HepG2 (cell line): ENCODE data around the gene EEF1AKMT3. TPM values are rescaled to one million over a fixed set of nuclear protein-coding genes. Genes with fewer than 3 reads are reported as not detected.
A peak's percentile ranks its signal among the peaks of the same experiment; 100 is the strongest.

ENCODE experiments used
- ATAC-seq: fragments of 200-7000 bp; cut with Tn5 transposase; 3 replicates; pipeline ENCODE4 v1.9.1; 2020; ENCODE audit warnings: mild to moderate bottlenecking, moderate library complexity
- BruUV-seq: library from RNA; stranded (reverse); fragments of 400-500 nt; replicated peaks from 2 replicates; lab custom pipeline; 2021; lab: Mats Ljungman, UMichigan
- CTCF ChIA-PET: fragments of 300-600 bp; formaldehyde crosslinking; extraction: SDS; loops from one replicate; lab custom pipeline; 2021; ENCODE audit warnings: low total read pairs, inconsistent platforms, low intra/inter-chr PET ratio; lab: Yijun Ruan, JAX
- POLR2A ChIA-PET: fragments of 350-600 bp; sonication (Branson Sonifier 250); formaldehyde crosslinking; loops from one replicate; lab custom pipeline; 2020; ENCODE audit warnings: antibody characterized with exemption, inconsistent platforms; lab: Yijun Ruan, JAX
- DNase-seq: peaks from one replicate; pipeline ENCODE4 v3.0.0-alpha.2; 2015; ENCODE audit warnings: low spot score
- FAIRE-seq: peaks from 3 replicates; lab custom pipeline; 2011; peaks lifted over from hg19 to GRCh38; lab: Jason Lieb, UNC
- H2AFZ ChIP-seq: one replicate; pipeline ENCODE4 v1.6.1; 2011; ENCODE audit warnings: low read length, inconsistent platforms
- H3K27ac ChIP-seq: fragments of 300-600 bp; 3 replicates; pipeline ENCODE4 v1.8.0; 2011; ENCODE audit warnings: mixed run types, mild to moderate bottlenecking, mixed read lengths, low read length, inconsistent platforms; ENCODE audit not compliant: insufficient read depth; ENCODE audit errors: extremely low read length
- H3K27me3 ChIP-seq, 2 experiments: fragments of 200-600 bp in 1 of 2; 2 replicates in 1 of 2; 3 replicates in 1 of 2; pipeline versions ENCODE4 v1.6.0 to v1.8.0; 2011; ENCODE audit warnings: low read length in 2 of 2, mild to moderate bottlenecking in 2 of 2, moderate library complexity in 2 of 2, inconsistent platforms in 1 of 2; ENCODE audit not compliant: insufficient read depth in 2 of 2, control insufficient read depth in 1 of 2
- H3K36me3 ChIP-seq, 2 experiments: fragments of 200-600 bp in 1 of 2; replicated peaks in 1 of 2; 2 replicates in 1 of 2; 3 replicates in 1 of 2; pipeline versions ENCODE4 v1.5.1 to v1.8.0; 2011; ENCODE audit warnings: low read length in 2 of 2, inconsistent platforms in 1 of 2; ENCODE audit not compliant: insufficient read depth in 2 of 2, control insufficient read depth in 1 of 2
- H3K4me1 ChIP-seq: 2 replicates; pipeline ENCODE4 v1.5.1; 2012; ENCODE audit warnings: low read length, inconsistent platforms; ENCODE audit not compliant: insufficient read depth
- H3K4me2 ChIP-seq: 2 replicates; pipeline ENCODE4 v1.6.0; 2011; ENCODE audit warnings: low read depth, low read length, inconsistent platforms
- H3K4me3 ChIP-seq, 3 experiments: fragments of 200-600 bp in 1 of 3; sonication (generic), shearing (Covaris generic) in 1 of 3; replicated peaks in 1 of 3; 2 replicates each; pipeline ENCODE4 v1.5.1; 2011 to 2016; ENCODE audit warnings: low read length in 3 of 3, inconsistent platforms in 2 of 3, low read depth in 2 of 3, mild to moderate bottlenecking in 2 of 3, control low read depth in 1 of 3, mixed read lengths in 1 of 3; ENCODE audit not compliant: insufficient read depth in 1 of 3
- H3K79me2 ChIP-seq: one replicate; pipeline ENCODE4 v1.6.1; 2011; ENCODE audit warnings: low read length, inconsistent platforms; ENCODE audit not compliant: insufficient read depth
- H3K9ac ChIP-seq: 2 replicates; pipeline ENCODE4 v1.6.0; 2011; ENCODE audit warnings: mild to moderate bottlenecking, low read depth, low read length, inconsistent platforms; ENCODE audit not compliant: insufficient read depth
- H3K9me3 ChIP-seq: 2 replicates; pipeline ENCODE4 v1.5.1; 2012; ENCODE audit warnings: mild to moderate bottlenecking, low read length
- H4K20me1 ChIP-seq: 2 replicates; pipeline ENCODE4 v1.6.0; 2011; ENCODE audit warnings: inconsistent platforms, mild to moderate bottlenecking, low read length, moderate library complexity; ENCODE audit not compliant: insufficient read depth
- CBX1 ChIP-seq: IDR thresholded peaks from one replicate; pipeline ENCODE4 v1.6.1; 2016; ENCODE audit warnings: antibody characterized with exemption, low read depth
- MLXIP ChIP-seq: sonication (generic); formaldehyde crosslinking; IDR thresholded peaks from 2 replicates; pipeline ENCODE4 v1.9.0; 2021; ENCODE audit warnings: missing genetic modification reagents, borderline replicate concordance
- NBN ChIP-seq: fragments of 450-650 bp; conservative IDR thresholded peaks from 2 replicates; pipeline ENCODE4 v1.6.1; 2017
- SAFB2 ChIP-seq: sonication (generic); formaldehyde crosslinking; IDR thresholded peaks from 2 replicates; pipeline ENCODE4 v1.5.1; 2020; ENCODE audit warnings: missing genetic modification reagents, low read depth, mild to moderate bottlenecking, borderline replicate concordance
- SAP130 ChIP-seq: IDR thresholded peaks from 2 replicates; pipeline ENCODE4 v1.6.1; 2016; ENCODE audit warnings: low read depth
- YEATS2 ChIP-seq: sonication (generic); formaldehyde crosslinking; IDR thresholded peaks from 2 replicates; pipeline ENCODE4 v1.4.0; 2020; ENCODE audit warnings: missing genetic modification reagents, borderline replicate concordance
- ZIK1 ChIP-seq: sonication (generic); formaldehyde crosslinking; IDR thresholded peaks from 2 replicates; pipeline ENCODE4 v1.5.0; 2020; ENCODE audit warnings: mild to moderate bottlenecking, low read depth, missing genetic modification reagents, borderline replicate concordance
- ZMAT5 ChIP-seq: sonication (generic); formaldehyde crosslinking; IDR thresholded peaks from 2 replicates; pipeline ENCODE4 v1.5.0; 2020; ENCODE audit warnings: mild to moderate bottlenecking, low read depth, missing genetic modification reagents, borderline replicate concordance
- ZNF777 ChIP-seq: sonication (generic); formaldehyde crosslinking; IDR thresholded peaks from 2 replicates; pipeline ENCODE4 v1.4.0; 2020; ENCODE audit warnings: missing genetic modification reagents
- WGBS: methylation state at CpG from one replicate; pipeline ENCODE4 v1.1.6; 2017; ENCODE audit warnings: low lambda C conversion rate; 5-methylcytosine and 5-hydroxymethylcytosine counted together
- in situ Hi-C: cut with HindIII; loops from 2 replicates; pipeline ENCODE4 v1.10.0; 2017; ENCODE audit warnings: low pct_unique_long_range_greater_than_20kb; ENCODE audit not compliant: extremely low pct_ligation_motif_present
- intact Hi-C: fragments of 100-400 bp; cut with micrococcal nuclease; formaldehyde crosslinking; loops from one replicate; pipeline ENCODE4 v1.10.0; 2022; ENCODE audit not compliant: unreplicated experiment
- polyA plus RNA-seq, 8 experiments: library from polyadenylated mRNA; depleted of rRNA in 3 of 8; stranded (reverse) in 7 of 8; unstranded in 1 of 8; fragments of >200 nt; fragmentation: Illumina TruSeq in 4 of 8; extraction: Trizol in 4 of 8; gene quantifications; 2 replicates each; pipeline versions ENCODE4 v1.2.1 to v1.2.3, GENCODE V29; 2011 to 2016; ENCODE audit warnings: low read depth in 4 of 8, missing spikeins in 1 of 8, mixed read lengths in 1 of 8; ENCODE audit not compliant: insufficient read depth in 1 of 8
- total RNA-seq, 5 experiments: library from RNA; depleted of rRNA; stranded (reverse); fragments of >200 nt; fragmentation: Illumina TruSeq; extraction: Trizol; gene quantifications; 2 replicates each; pipeline ENCODE4 v1.2.3, GENCODE V29; 2016; ENCODE audit warnings: low read depth in 1 of 5

The EEF1AKMT3 gene
- total and polyA plus RNA-seq, 2 of the 13 experiments (the other 11 are each of a cell fraction or from before 2014, with no cell fraction given), result 4.7 to 11.4 TPM

- peak; percentile 74 for ATAC-seq
- peaks cover 24% of the 10 kb centered on the region for H3K79me2 ChIP-seq
- no TSS peak for BruUV-seq
- H3K27ac ChIP-seq, result peak overlapping the region; percentile 30
- no peak for DNase-seq
- H3K9me3 ChIP-seq, result no peaks in the 10 kb centered on the region
- peaks cover 43% of the 10 kb centered on the region for H3K4me1 ChIP-seq
- peak overlapping the region; percentile 69 for H3K4me2 ChIP-seq
- H4K20me1 ChIP-seq, result 0 out of 2 replicates have a peak, but pooled peaks cover 5% of the 10 kb centered on the region
- in situ Hi-C loops (no loop called here), intact Hi-C loops (loop anchor here (1.0 kb wide), 1 partner anchor 8 kb away; no protein-coding TSS in a partner anchor)
- H3K27me3 ChIP-seq, result no peaks in the 10 kb centered on the region; a peak in 1 of 5 replicates
- no peak overlapping the region for H2AFZ ChIP-seq
- ChIA-PET CTCF (no interaction called here), POLR2A (interaction anchor here (0.6 to 1.1 kb wide), 7 partner anchors 8 to 94 kb away, joined by 3 to 4 read pairs (median 3); partner anchors contain the start of genes CTDSP2, EEF1AKMT3, METTL1 and OS9)
- H3K4me3 ChIP-seq, result peak overlapping the region; percentile 20 to 42 (median 34); a peak in 4 of 6 replicates
- peaks cover 10 to 23% of the 10 kb centered on the region in 2 experiments; a peak in 4 of 5 replicates for H3K36me3 ChIP-seq
- FAIRE-seq, result no peak
- 0% methylated on average over 3 of the region's 5 CpGs for WGBS
- H3K9ac ChIP-seq, result peak overlapping the region; percentile 24
- TF ChIP-seq YEATS2 (CRISPR knock-in tag) (no peak), SAFB2 (0 out of 2 replicates have a peak, but pooled peaks have one; percentile 2), CBX1 (peak; percentile 10)
Observed at GRCh38 chr12:57752668-57753000, 19.8 kb upstream of the EEF1AKMT3 start.

DNA sequence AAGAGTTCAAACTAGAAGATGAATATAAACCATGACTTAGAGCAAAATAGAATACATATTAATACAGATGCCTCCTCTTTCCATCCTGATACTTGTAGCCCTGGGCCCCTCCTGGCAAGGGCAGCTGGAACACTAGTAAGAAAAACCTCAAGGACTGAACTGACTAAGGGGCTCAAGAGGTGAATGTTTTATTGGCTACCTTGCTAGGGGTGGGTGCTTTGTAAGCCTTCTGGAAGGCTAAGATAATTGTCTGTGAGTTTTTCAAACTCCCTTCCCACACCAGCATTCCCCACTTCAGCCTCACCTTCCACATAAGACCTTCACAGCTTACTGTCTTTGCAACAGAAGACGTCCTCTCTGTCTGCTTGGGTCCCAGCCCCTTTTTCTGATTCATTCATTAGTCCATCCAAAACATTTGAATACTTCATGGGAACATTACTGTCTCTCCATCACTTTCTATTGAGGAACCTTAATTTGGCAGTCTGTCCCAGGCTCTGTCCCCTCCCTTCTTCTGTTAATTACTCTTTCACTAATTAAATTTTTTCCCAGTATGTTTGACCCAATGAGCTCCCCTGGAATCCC, 18.6 kb upstream of the EEF1AKMT3 start:
- TF ChIP-seq ZMAT5 (CRISPR knock-in tag) (no peak), ZNF777 (CRISPR knock-in tag) (no peak), NBN (no peak), MLXIP (CRISPR knock-in tag) (no peak), ZIK1 (CRISPR knock-in tag) (no peak), SAP130 (CRISPR knock-in tag) (no peak)
- FAIRE-seq (no peak), ATAC-seq (no peak), DNase-seq (no peak)
- Histone ChIP-seq H3K4me1 (peaks cover 43% of the 10 kb centered on the region), H3K9me3 (no peaks in the 10 kb centered on the region), H4K20me1 (0 out of 2 replicates have a peak, but pooled peaks cover 5% of the 10 kb centered on the region), H3K27ac (peak overlapping the region; percentile 30), H3K4me3 (peak overlapping the region in 2 of 3 experiments; percentile 81 to 82; a peak in 2 of 6 replicates), H3K27me3 (no peaks in the 10 kb centered on the region; a peak in 1 of 5 replicates), H2AFZ (no peak overlapping the region), H3K36me3 (peaks cover 8 to 15% of the 10 kb centered on the region in 2 experiments; a peak in 4 of 5 replicates), H3K9ac (no peak overlapping the region), H3K4me2 (peak overlapping the region; percentile 80; the same call in 1 of the 2 replicates), H3K79me2 (peaks cover 24% of the 10 kb centered on the region)
- ChIA-PET CTCF (no interaction called here), POLR2A (interaction anchor here (1.1 to 1.2 kb wide), 2 partner anchors 9 to 18 kb away, joined by 4 to 6 read pairs; partner anchors contain the start of genes EEF1AKMT3, METTL1 and TSPAN31)
- no TSS peak for BruUV-seq
- 16% methylated on average over 1 of the region's 1 CpG for WGBS
- in situ Hi-C loops (no loop called here), intact Hi-C loops (no loop called here)
